ENCODE data around the gene CHD6. TPM values are rescaled to one million over a fixed set of nuclear protein-coding genes. Genes with fewer than 3 reads are reported as not detected.
"Not testable (repeated sequence)": the region's sequence is repeated elsewhere in the genome, so short reads cannot be mapped to it uniquely, and the experiment has no call there.

CHD6 gene
- total RNA-seq, 1 donor from 2014 or later = 35.9 TPM

DNA sequence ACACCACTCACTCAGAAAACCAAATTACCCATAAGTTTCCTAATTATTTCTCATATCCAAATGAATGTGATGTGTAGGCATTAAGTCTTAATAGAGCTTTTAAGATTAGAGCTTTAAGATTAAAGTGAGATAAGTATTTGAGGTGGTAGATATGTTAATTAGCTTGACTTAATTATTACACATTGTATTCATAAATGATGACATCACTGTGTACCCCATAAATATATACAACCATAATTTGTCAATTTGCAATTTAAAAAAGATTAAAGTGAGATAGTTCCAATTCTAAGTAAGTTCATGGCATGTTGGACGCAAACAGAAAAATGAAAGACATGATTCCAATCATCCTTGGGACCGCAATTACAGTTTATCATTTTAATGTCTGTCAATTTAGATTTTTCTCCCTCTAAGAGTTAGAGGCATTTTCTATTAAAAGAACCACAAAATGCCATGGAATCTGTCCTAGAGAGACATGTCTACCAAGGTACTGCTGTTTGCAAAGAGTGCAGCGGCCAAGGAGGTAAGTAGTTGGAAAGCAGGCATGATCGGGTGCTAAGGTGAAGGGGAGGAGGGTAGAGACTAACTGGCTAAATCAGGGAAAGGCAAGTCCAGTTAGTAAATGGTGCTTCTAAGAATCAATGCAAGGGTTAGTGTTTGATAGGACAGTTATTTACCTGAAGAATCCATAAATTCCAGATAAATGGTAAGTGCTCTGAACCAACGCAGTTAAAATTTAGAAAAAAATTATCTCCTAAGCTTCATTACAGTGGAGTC lies 65.7 kb downstream of the CHD6 start:
- intact Hi-C loops (cut with DNase I) = no loop called here

DNA sequence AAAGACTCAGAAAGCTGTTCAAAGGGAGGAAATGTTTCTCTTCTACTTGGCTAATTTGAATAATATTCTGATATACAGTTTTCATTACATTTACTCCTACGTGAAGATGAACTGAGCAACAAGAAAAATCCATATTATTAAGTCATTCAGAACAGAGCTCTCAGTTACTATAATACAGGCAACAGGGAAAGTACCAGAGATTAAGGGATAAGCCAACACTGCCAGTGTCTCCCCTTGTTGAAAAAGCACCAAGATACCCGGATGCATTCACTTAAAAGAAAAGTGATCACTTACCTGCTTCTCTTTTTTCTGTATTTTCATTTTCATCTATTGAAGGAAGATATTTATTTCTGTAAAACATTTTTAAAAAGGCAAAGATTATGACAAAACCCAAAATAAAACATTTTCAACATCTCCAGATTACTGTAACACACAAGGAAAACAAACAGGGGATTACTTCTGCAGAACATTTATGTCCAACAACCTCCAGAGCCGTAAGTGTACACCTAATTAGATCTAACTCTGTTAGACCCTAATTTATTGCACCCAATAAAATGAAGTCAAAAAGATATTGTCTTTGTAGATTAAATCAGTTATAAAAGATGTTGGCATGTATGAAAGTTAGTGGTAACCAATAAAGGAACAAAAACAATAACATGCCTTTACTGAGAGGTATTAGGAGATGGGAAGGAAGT lies 67.0 kb downstream of the CHD6 start:
- intact Hi-C loops (cut with DNase I) = no loop called here
- DNase-seq (ENCODE audit: low spot score) = no peak

More for the DNA sequence above, 65.7 kb downstream of the CHD6 start:
- DNase-seq (ENCODE audit: low spot score) = no peak

DNA sequence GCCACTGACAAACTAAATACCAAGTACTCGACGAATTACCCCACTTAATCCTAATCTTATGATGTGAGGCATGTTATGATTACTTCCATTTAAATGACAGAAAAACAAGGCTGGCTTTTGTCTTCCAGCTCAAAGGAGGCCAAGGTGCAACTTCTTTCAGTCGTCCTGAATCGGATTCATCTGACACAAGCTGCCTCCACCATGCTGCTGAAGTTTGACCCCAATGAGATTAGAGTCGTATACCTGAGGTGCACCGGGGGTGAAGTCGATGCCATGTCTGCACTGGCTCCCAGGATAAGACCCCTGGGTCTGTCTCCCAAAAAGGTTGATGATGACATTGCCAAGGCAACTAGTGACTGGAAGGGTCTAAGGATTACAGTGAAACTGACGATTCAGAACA lies 71.0 kb downstream of the CHD6 start:
- DNase-seq (ENCODE audit: low spot score) = no peak

DNA sequence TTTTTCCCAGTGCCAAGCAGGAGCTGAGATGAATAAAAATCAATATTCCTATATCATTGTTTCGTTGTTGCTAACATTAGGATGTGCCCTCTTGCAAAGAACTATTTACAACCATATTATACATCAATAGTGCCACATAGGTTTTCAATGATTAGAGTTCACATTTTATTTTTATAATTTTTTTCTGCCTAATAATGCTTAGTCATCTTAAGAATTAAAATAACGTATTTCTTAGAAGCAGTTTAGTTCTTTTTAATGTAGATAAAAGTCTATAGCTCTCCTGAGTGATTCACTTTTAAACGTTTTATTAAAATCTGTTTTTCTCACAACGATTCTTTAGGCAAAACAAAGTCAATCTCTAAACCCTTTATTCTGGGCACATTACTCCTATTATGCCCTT lies 71.6 kb downstream of the CHD6 start:
- no peak for DNase-seq (ENCODE audit: low spot score)
- intact Hi-C loops (cut with DNase I) = no loop called here

More for the DNA sequence above, 71.0 kb downstream of the CHD6 start:
- intact Hi-C loops (cut with DNase I) = no loop called here

DNA sequence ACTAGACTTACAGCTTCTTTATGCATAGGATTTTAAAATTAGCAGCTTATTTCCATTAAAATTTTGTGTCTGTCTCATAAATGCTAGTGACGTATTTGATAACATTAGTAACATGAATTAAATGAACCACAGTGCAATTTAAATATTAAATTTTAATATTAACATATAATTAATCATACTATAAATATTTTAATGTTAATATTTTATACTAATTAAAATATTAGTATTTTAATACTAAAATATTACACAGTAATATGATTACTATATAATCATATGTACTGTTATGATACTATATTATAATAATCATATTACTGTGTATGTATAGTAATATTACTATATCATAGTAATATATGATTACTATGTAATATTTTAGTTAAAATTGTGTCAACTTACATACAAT lies 73.7 kb downstream of the CHD6 start:
- intact Hi-C loops (cut with DNase I) = no loop called here
- no peak for DNase-seq (ENCODE audit: low spot score)

DNA sequence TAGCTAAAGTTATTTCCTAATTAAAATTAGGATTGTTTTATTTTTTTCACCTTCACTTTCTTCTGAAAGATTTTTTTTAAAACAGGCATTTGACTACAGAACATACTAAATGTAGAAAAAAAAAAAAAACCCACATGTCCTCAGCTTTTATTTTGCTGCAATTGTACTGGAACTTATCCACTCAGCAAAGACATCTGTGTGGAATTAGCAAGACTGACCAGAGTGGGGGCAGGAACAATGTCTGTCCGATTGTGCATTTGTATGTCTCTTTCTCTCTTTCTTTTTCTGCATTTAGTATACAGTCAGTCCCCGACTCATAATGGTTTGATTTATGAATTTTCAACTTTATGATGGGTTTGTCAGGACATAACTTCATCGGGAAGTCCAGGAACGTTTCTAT lies 77.3 kb downstream of the CHD6 start:
- DNase-seq (ENCODE audit: low spot score) = no peak
- intact Hi-C loops (cut with DNase I) = no loop called here

DNA sequence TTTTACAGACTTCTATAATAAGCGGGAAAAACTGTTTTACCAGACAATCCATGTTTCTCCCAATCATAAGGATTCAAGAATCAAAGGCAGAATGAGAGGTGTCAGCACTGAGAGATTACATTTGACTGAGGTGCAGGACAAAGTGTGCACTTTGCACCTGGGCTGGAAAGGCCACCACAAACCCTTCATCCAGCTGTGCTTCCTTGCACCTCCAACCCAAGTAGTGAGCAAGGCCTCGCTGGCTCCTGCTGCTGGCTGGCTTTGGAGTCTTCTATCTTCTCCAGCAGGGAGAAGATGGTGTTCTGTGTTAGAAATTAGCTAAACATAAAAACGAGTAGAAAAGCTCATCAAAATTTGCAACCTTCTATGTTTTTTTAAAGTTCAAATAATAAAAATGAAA lies 77.7 kb downstream of the CHD6 start:
- intact Hi-C loops (cut with DNase I) = no loop called here
- DNase-seq (ENCODE audit: low spot score) = no peak

DNA sequence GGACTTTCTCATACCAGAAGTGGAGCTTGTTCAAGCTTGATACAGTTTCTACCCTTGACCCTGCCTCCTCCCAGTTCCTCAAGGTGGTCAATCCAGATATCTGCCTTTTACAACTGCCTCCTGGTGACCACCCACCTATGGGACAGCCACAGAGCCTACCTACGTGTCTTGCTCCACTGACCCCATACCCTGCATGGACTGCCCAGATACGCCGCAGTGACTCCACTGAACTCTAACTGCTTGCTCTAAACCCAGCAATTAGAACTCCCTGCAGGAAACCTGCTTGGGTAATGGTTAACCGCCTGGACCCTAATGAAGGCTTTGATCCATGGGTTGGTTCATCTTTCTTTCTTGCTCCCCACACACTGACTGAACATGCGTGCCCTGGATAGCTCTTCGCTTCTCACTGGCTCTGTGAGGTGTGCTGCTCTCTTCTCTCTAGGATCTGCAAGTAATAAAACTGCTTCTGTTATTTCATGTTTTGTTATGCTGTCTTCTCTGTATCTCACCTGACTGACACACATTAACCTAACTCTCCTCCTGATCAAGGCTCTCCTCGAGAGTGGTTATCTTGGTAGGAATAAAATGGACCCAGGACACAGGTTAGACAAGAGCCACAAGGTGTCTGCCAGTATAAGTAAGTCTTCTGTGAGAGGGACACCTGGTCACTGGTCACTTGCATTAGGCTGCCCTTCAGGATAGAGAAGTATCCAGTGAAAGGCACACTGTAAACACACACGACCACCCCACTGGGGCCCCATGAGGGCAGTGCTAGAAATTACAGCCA lies 79.2 kb downstream of the CHD6 start:
- intact Hi-C loops (cut with DNase I) = no loop called here

DNA sequence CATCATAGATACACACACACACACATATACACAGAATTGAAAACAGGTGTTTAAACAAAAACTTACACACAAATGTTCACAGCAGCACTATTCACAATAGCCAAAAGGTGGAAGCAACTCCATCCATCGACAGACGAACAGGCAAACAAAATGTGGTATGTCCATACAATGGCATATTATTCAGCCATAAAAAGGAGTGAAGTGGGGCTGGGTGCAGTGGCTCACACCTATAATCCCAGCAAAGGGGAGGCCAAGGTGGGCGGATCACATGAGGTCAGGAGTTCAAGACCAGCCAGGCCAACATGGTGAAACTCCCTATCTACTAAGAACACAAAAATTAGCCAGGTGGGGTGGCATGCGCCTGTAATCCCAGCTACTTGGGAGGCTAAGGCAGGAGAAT lies 80.3 kb downstream of the CHD6 start:
- no peak for DNase-seq (ENCODE audit: low spot score)
- intact Hi-C loops (cut with DNase I) = no loop called here

More for the DNA sequence above, 79.2 kb downstream of the CHD6 start:
- DNase-seq (ENCODE audit: low spot score) = no peak

DNA sequence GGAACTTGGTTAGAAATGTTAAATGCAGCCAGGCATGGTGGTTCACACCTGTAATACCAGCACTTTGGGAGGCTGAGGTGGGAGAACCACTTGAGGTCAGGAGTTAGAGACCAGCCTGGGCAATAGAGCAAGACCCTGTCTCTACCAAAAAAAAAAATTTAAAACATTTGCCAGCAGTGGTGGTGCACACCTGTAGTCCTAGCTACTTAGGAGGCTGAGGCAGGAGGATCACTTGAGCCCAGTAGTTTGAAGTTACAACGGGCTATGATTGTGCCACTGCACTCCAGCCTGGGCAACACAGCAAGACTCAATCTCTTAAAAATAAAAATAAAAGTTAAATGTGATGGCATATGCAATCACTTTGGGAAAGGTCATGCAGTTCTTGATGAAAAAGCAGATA lies 82.6 kb downstream of the CHD6 start:
- DNase-seq (ENCODE audit: low spot score); intact Hi-C loops (cut with DNase I): not testable (repeated sequence)

DNA sequence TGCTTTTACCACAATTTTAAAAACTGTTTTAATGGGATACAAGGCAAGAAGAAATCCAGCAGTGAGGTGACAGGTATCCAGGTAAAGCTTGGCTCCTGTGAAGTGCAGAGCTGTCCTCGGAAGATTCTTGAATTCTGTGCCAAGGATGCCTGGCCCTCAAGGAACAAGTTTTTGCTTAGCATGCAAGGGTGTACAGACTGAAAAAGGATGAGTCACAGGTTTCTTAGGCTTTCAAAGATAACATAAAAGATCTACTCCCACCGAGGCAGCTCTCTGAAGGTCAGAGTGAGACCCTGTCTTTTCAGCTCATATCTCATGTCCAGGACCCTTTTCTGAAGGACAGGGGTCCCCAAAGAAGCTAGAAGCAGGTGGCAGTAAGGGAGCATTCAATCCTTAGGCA lies 83.3 kb downstream of the CHD6 start:
- intact Hi-C loops (cut with DNase I) = no loop called here
- no peak for DNase-seq (ENCODE audit: low spot score)

DNA sequence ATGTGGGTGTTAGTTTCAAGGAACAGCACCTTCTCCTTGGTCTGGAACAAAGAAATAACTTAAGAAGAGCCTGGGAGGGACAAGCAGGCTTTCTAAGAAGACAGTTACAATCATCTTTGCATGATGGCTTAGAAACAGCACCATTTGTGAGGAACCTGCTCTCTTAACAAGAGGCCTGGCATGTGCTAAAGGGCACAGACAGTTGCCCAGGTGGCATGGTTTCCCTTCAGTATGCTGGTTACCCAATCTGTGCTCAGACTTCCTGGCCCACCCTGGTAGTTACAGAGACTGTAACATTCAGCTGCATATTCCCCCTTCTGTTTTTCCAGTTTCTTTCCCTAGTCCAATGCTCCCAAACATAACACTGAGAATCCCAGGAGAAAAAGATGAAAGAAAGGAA lies 84.0 kb downstream of the CHD6 start:
- intact Hi-C loops (cut with DNase I) = no loop called here
- no peak for DNase-seq (ENCODE audit: low spot score)

DNA sequence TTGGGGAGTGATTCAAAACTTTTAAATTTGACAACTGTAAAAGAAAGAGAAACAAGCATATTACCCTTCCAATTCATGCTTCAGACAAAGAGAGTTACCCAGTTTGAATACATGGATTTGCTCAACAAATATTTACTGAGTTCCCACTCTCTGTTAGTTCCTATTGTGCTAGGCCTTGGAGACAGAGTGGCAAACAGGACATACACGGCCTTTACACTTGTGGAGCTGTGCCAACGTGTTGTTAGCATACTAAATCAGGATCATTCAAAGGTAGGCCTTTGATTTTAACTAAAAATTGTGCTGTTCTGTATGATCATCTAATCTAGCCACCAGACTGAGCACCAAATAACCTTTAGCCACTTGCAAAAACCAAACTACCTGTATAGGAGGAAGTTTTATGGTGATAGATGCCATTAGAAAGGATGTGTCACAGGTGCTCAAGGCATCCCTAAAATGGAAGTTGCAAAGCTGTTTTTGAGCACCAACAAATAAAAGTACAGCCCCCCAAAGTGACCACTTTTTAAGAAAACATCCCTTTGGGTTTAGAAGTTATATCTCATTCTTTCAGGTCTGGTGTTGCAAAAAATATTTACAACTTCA lies 84.5 kb downstream of the CHD6 start:
- intact Hi-C loops (cut with DNase I) = no loop called here
- no peak for DNase-seq (ENCODE audit: low spot score)

DNA sequence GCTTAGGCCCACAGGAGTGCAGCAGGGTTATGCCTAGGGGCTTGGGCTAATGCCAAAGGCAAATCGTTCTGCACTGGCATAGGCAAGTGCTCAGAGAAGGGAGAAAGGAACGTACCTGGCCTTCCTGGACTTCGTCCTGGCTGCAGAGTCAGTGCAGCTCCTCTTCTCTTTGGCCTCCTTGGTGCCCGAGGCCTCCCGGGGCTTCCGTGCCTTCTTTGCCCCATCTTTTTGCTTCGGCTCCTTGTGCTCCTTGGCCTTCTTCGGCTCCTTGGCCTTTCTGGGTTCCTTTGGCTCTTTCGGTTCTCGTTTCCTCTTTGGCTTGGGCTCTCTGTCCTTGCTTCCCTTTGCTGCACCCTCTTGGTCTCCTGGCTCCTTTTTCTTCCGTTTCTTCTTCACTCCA lies 85.2 kb downstream of the CHD6 start:
- no peak for DNase-seq (ENCODE audit: low spot score)

DNA sequence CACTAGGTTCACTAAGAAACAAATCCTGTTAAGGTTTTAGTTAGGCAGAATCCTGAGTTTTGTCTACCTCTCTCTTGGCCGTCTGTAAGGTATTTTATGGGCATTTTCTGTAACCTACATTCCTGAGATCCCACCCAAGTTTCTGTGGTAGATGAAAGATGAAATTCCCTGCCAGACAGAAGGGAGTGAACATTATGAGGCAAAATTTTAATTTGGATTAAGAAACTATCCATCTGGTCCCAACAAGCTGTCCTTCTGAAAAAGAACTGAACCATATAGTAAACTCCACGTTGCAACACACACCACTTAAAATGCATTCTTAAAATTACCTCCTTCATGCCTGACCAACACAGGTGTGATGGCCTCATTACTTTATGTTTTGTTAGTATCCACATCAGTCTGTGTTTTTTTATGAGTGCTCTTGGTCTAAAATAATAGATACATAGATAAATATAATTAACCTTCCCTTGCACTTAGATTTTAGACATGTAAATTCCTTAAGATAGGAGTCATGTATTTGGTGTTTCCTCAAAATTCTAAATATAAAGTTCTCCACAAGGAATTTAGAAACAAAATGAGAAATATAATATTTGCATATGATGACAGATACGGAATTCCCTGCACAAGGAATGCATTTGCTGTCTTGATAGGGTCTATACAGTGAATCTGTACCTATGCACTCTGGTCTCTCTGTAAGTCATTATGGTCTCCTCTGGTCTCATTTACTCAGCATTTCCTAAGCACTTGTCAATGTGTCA lies 86.5 kb downstream of the CHD6 start:
- intact Hi-C loops (cut with DNase I) = no loop called here
- DNase-seq (ENCODE audit: low spot score) = no peak

More for the DNA sequence above, 85.2 kb downstream of the CHD6 start:
- intact Hi-C loops (cut with DNase I) = no loop called here

DNA sequence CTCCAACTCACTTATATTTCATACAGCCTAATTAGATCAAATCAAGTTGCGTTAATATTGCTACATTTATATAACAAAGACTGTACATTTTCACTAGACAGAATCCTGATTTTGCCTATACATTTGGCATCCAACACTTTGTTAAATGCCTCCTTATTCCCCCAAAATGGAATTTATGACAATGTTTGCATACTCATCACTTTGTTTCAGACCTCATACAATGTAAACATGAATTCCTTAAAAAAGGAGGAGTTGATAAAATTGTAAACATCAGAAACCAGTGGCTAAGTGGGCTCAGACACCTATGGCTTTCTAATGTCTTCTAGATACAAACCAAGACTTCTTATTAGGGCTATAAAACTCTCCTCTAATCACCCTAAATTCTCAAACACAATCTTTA lies 87.3 kb downstream of the CHD6 start:
- intact Hi-C loops (cut with DNase I) = no loop called here
- DNase-seq (ENCODE audit: low spot score) = no peak

DNA sequence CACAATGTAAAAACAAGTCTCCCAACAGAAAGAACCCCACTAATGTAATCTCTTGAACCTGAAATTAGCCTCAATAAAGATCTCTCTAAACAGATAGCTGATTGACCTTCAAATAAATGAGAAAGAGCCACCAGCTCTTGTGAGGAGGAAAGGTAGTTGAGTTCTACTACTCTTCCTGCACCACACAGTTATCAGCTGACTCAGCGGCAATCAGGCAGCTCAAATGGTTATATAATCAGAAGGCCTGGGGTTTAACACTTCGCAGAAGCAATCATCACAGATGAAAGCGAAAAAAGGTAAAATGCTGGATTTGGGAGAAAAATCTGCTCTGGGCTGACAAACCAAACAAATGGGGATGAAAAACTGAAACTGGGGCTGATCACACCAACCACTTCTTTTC lies 91.8 kb downstream of the CHD6 start:
- intact Hi-C loops (cut with DNase I) = loop anchor here (10.0 kb wide), 1 partner anchor 168 kb away; no protein-coding TSS in a partner anchor
- no peak for DNase-seq (ENCODE audit: low spot score)

DNA sequence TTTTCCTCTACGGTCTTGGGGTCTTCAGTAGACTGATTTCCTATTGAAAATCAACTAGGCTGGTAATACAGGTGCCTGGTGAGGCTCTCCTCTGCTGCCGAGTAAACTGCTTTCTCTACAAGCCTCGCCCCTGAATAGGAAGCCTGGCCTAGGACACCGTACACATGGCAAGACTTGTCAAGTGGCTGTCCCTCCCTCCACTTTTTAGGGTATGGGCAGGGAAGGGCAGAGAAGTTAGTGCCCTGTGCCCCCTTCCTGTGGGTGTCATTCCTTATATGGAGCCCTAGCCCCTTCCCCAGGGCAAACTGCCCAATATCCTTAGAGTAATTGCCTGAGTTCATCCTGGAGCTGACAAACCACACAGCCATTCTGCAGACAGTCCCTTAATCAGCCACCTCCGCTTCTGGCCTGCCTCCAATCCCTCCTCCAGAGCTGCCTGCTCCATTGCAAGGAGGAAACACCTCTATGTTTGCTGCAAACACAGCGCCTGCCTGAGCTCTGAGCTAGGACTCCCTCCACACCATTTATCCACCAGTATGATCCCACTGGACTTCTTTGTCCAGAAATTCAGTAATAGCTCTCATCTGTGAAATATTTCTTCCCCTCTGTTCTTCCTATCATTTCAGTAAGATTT lies 93.1 kb downstream of the CHD6 start:
- intact Hi-C loops (cut with DNase I) = loop anchor here (10.0 kb wide), 1 partner anchor 170 kb away; no protein-coding TSS in a partner anchor
- peak; percentile 85 for DNase-seq (ENCODE audit: low spot score)

DNA sequence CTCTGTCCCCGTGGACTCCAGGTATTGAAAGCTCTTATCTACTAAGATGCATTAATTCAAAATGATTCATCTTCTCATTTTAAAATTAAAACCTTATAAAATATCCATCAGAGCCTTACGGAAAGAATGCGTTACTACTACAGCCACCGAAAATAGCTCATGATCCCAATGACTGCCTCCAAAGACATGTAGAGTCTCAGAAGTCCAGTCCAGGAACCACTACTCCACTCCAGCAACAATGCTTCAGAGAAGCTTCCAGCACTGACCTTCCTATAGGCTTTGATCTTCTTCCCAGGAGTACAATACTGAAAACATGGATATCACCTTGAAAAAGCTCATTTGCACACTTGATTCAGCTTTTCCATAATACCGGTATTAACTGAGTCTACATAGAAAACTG lies 94.3 kb downstream of the CHD6 start:
- intact Hi-C loops (cut with DNase I) = loop anchor here (10.0 kb wide), 1 partner anchor 171 kb away; no protein-coding TSS in a partner anchor
- DNase-seq (ENCODE audit: low spot score) = no peak
